SK-N-MC (cell line): ENCODE measurements around the gene SLC25A53.

Experiments used
- EZH2 ChIP-seq: fragments of 200-600 bp; sonication (generic); IDR thresholded peaks from one replicate; pipeline ENCODE4 v1.6.1; 2017; ENCODE audit warnings: antibody characterized with exemption
- FOXP2 ChIP-seq: optimal IDR thresholded peaks from 2 replicates; pipeline ENCODE3; 2011; ENCODE audit warnings: mild to moderate bottlenecking, moderate library complexity; ENCODE audit not compliant: insufficient read depth; ENCODE audit errors: extremely low read length, control extremely low read depth
- POLR2AphosphoS5 ChIP-seq: IDR thresholded peaks from 2 replicates; pipeline ENCODE4 v1.6.1; 2012; ENCODE audit warnings: mild to moderate bottlenecking, low read depth, low read length, borderline replicate concordance

GRCh38 chrX:104173841-104174240, 17.0 kb upstream of the SLC25A53 start:
- TF ChIP-seq EZH2 (no peak), POLR2AphosphoS5 (no peak), FOXP2 (no peak)
